AG04450 (cell line): ENCODE measurements around the gene EXT2. TPM values are rescaled to one million over a fixed set of nuclear protein-coding genes. Genes with fewer than 3 reads are reported as not detected.

ENCODE experiments used
- CTCF ChIA-PET: fragments of 300-600, 350-600 bp; formaldehyde crosslinking; extraction: SDS; loops from one replicate; lab custom pipeline; 2022; ENCODE audit warnings: antibody characterized with exemption, inconsistent platforms; lab: Charles Lee
- POLR2A ChIA-PET: fragments of 350-600 bp; formaldehyde crosslinking; extraction: SDS; loops from one replicate; lab custom pipeline; 2021; ENCODE audit warnings: antibody characterized with exemption, inconsistent platforms; lab: Yijun Ruan, JAX
- DNase-seq: peaks from one replicate; pipeline ENCODE4 v3.0.0-alpha.2; 2011; ENCODE audit warnings: low read depth, low spot score
- H3K27ac ChIP-seq: one replicate; pipeline ENCODE4 v1.5.1; 2012; ENCODE audit warnings: low read depth, low read length, control low read depth
- H3K27me3 ChIP-seq: one replicate; pipeline ENCODE4 v1.6.0; 2012; ENCODE audit warnings: low read length; ENCODE audit not compliant: control insufficient read depth, insufficient read depth
- H3K4me3 ChIP-seq: 2 replicates; pipeline ENCODE4 v1.5.1; 2011; ENCODE audit warnings: mild to moderate bottlenecking, low read depth, low read length, control low read depth
- H3K9me3 ChIP-seq: 2 replicates; pipeline ENCODE4 v1.5.1; 2012; ENCODE audit warnings: low read length; ENCODE audit not compliant: control insufficient read depth, insufficient read depth
- CTCF ChIP-seq: IDR thresholded peaks from 2 replicates; pipeline ENCODE4 v1.5.1; 2011; ENCODE audit warnings: low read depth, low read length, control low read depth, inconsistent platforms
- polyA plus RNA-seq: library from polyadenylated mRNA; depleted of rRNA; stranded (reverse); fragments of >200 nt; gene quantifications from 2 replicates; pipeline ENCODE4 v1.2.3, GENCODE V29; 2011

The EXT2 gene
- polyA plus RNA-seq, 1 experiment = 138 TPM

GRCh38 chr11:44221992-44222391, 126.5 kb downstream of the EXT2 start:
- ChIA-PET POLR2A (interaction anchor here (0.6 kb wide), 1 partner anchor 303 kb away, joined by 3 read pairs; no protein-coding TSS in a partner anchor), CTCF (interaction anchor here (1.0 kb wide), 1 partner anchor 14 kb away, joined by 5 read pairs; no protein-coding TSS in a partner anchor)
- no peak for TF ChIP-seq CTCF
- Histone ChIP-seq H3K27me3 (no peaks in the 10 kb centered on the region), H3K4me3 (no peak overlapping the region), H3K9me3 (no peaks in the 10 kb centered on the region), H3K27ac (no peak overlapping the region)
- DNase-seq = no peak

GRCh38 chr11:44223238-44223637, 127.8 kb downstream of the EXT2 start:
- Histone ChIP-seq H3K27ac (no peak overlapping the region), H3K27me3 (no peaks in the 10 kb centered on the region), H3K4me3 (no peak overlapping the region), H3K9me3 (no peaks in the 10 kb centered on the region)
- CTCF ChIA-PET = no interaction called here
- POLR2A ChIA-PET = no interaction called here
- DNase-seq = no peak
- no peak for TF ChIP-seq CTCF

GRCh38 chr11:44224867-44225501, 129.5 kb downstream of the EXT2 start:
- no peaks in the 10 kb centered on the region for H3K9me3 ChIP-seq
- no peak for DNase-seq
- no peak overlapping the region for H3K27ac ChIP-seq
- CTCF ChIA-PET = interaction anchor here (0.6 to 1.6 kb wide), 2 partner anchors 92 to 196 kb away, joined by 3 to 6 read pairs; no protein-coding TSS in a partner anchor
- no peak overlapping the region for H3K4me3 ChIP-seq
- POLR2A ChIA-PET = no interaction called here
- no peaks in the 10 kb centered on the region for H3K27me3 ChIP-seq
- TF ChIP-seq CTCF = no peak

- DNase-seq = no peak
- ChIA-PET POLR2A (no interaction called here), CTCF (no interaction called here)
- H3K27ac ChIP-seq = no peak overlapping the region
- H3K27me3 ChIP-seq = no peaks in the 10 kb centered on the region
- no peaks in the 10 kb centered on the region for H3K9me3 ChIP-seq
- no peak for TF ChIP-seq CTCF
- H3K4me3 ChIP-seq = no peak overlapping the region
Observed at GRCh38 chr11:44226490-44226889, 131.0 kb downstream of the EXT2 start.

- H3K4me3 ChIP-seq = no peak overlapping the region
- no peak for TF ChIP-seq CTCF
- CTCF ChIA-PET = no interaction called here
- H3K9me3 ChIP-seq = no peaks in the 10 kb centered on the region
- POLR2A ChIA-PET = no interaction called here
- H3K27me3 ChIP-seq = no peaks in the 10 kb centered on the region
- DNase-seq = no peak
- H3K27ac ChIP-seq = no peak overlapping the region
Observed at GRCh38 chr11:44226945-44227344, 131.5 kb downstream of the EXT2 start.
